Skeletal muscle tissue (tissue), 4 donors: ENCODE results near the gene DEPDC1B. TPM values are rescaled to one million over a fixed set of nuclear protein-coding genes. Genes with fewer than 3 reads are reported as not detected.
A peak's percentile ranks its signal among the peaks of the same experiment; 100 is the strongest.
"Not testable (repeated sequence)": the region's sequence is repeated elsewhere in the genome, so short reads cannot be mapped to it uniquely, and the experiment has no call there.

Experiments
- H3K27ac ChIP-seq: one replicate; pipeline ENCODE4 v1.7.0; 2013; ENCODE audit warnings: mild to moderate bottlenecking, low read depth, low read length, inconsistent platforms
- H3K27me3 ChIP-seq, 3 donors: one replicate each; pipeline ENCODE4 v1.7.0; 2013; ENCODE audit warnings: low read length in 3 of 3; ENCODE audit not compliant: control insufficient read depth in 3 of 3, insufficient read depth in 3 of 3
- H3K36me3 ChIP-seq, 3 donors: one replicate each; pipeline ENCODE4 v1.7.0; 2013; ENCODE audit warnings: low read length in 3 of 3; ENCODE audit not compliant: control insufficient read depth in 3 of 3, insufficient read depth in 3 of 3
- H3K4me1 ChIP-seq, 3 donors: one replicate each; pipeline ENCODE4 v1.7.0; 2013; ENCODE audit warnings: low read length in 3 of 3, mild to moderate bottlenecking in 3 of 3; ENCODE audit not compliant: control insufficient read depth in 3 of 3, insufficient read depth in 3 of 3
- H3K4me3 ChIP-seq, 3 donors: one replicate each; pipeline ENCODE4 v1.7.0; 2013; ENCODE audit warnings: low read length in 3 of 3
- H3K9ac ChIP-seq, 3 donors: one replicate each; pipeline ENCODE4 v1.7.0; 2013; ENCODE audit warnings: low read length in 3 of 3, mild to moderate bottlenecking in 3 of 3, moderate library complexity in 2 of 3, low read depth in 1 of 3
- H3K9me3 ChIP-seq, 3 donors: one replicate each; pipeline ENCODE4 v1.7.0; 2013; ENCODE audit warnings: low read length in 3 of 3; ENCODE audit not compliant: control insufficient read depth in 3 of 3
- total RNA-seq: library from RNA; depleted of rRNA; stranded (reverse); fragments of >200 nt; gene quantifications from one replicate; pipeline ENCODE4 v1.2.3, GENCODE V29; 2014
- donor health status: Osteomylitis.

The DEPDC1B gene
- total RNA-seq, 1 donor from 2014 or later: 3.1 TPM

- Histone ChIP-seq H3K9me3 (peaks cover 0 to 4% (median 0%) of the 10 kb centered on the region in 3 donors), H3K27me3 (no peaks in the 10 kb centered on the region), H3K36me3 (no peaks in the 10 kb centered on the region), H3K4me1 (no peaks in the 10 kb centered on the region), H3K27ac (no peak overlapping the region), H3K4me3 (no peak overlapping the region), H3K9ac (no peak overlapping the region)
Measured at GRCh38 chr5:60632153-60632552, 67.8 kb downstream of the DEPDC1B start.

GRCh38 chr5:60630836-60631235, 69.1 kb downstream of the DEPDC1B start:
- Histone ChIP-seq H3K27me3 (no peaks in the 10 kb centered on the region), H3K9me3 (peaks cover 0 to 4% (median 0%) of the 10 kb centered on the region in 3 donors), H3K4me3 (no peak overlapping the region), H3K27ac (no peak overlapping the region), H3K9ac (no peak overlapping the region), H3K36me3 (no peaks in the 10 kb centered on the region), H3K4me1 (no peaks in the 10 kb centered on the region)

GRCh38 chr5:60630179-60630578, 69.8 kb downstream of the DEPDC1B start:
- Histone ChIP-seq H3K9me3 (peaks cover 0 to 4% (median 0%) of the 10 kb centered on the region in 3 donors), H3K27ac (no peak overlapping the region), H3K9ac (no peak overlapping the region), H3K4me1 (no peaks in the 10 kb centered on the region), H3K27me3 (no peaks in the 10 kb centered on the region), H3K4me3 (no peak overlapping the region), H3K36me3 (no peaks in the 10 kb centered on the region)

- H3K9ac ChIP-seq, H3K4me1 ChIP-seq, H3K36me3 ChIP-seq, H3K9me3 ChIP-seq, H3K27ac ChIP-seq, H3K27me3 ChIP-seq, H3K4me3 ChIP-seq: not testable (repeated sequence)
Measured at GRCh38 chr5:60624875-60625274, 75.1 kb downstream of the DEPDC1B start.

GRCh38 chr5:60620752-60621151, 79.2 kb downstream of the DEPDC1B start:
- H3K36me3 ChIP-seq, H3K9ac ChIP-seq, H3K9me3 ChIP-seq, H3K4me1 ChIP-seq, H3K27me3 ChIP-seq, H3K27ac ChIP-seq, H3K4me3 ChIP-seq: not testable (repeated sequence)

GRCh38 chr5:60613826-60614225, 86.1 kb downstream of the DEPDC1B start:
- H3K27ac ChIP-seq: no peak overlapping the region
- H3K36me3 ChIP-seq: no peaks in the 10 kb centered on the region
- H3K9ac ChIP-seq: no peak overlapping the region
- H3K27me3 ChIP-seq: no peaks in the 10 kb centered on the region
- no peaks in the 10 kb centered on the region for H3K4me1 ChIP-seq
- H3K4me3 ChIP-seq: no peak overlapping the region
- H3K9me3 ChIP-seq: no peaks in the 10 kb centered on the region

- Histone ChIP-seq H3K4me1 (no peaks in the 10 kb centered on the region), H3K9ac (no peak overlapping the region), H3K9me3 (no peaks in the 10 kb centered on the region), H3K27me3 (no peaks in the 10 kb centered on the region), H3K4me3 (no peak overlapping the region), H3K27ac (no peak overlapping the region), H3K36me3 (no peaks in the 10 kb centered on the region)
Measured at GRCh38 chr5:60611099-60611740, 88.7 kb downstream of the DEPDC1B start.

- Histone ChIP-seq H3K4me3 (no peak overlapping the region), H3K9ac (no peak overlapping the region), H3K4me1 (no peaks in the 10 kb centered on the region), H3K27me3 (no peaks in the 10 kb centered on the region), H3K36me3 (no peaks in the 10 kb centered on the region), H3K27ac (no peak overlapping the region), H3K9me3 (no peaks in the 10 kb centered on the region)
Measured at GRCh38 chr5:60604771-60605170, 95.2 kb downstream of the DEPDC1B start.

GRCh38 chr5:60598424-60598823, 101.5 kb downstream of the DEPDC1B start:
- no peaks in the 10 kb centered on the region for H3K36me3 ChIP-seq
- no peak overlapping the region for H3K27ac ChIP-seq
- no peaks in the 10 kb centered on the region for H3K4me1 ChIP-seq
- H3K4me3 ChIP-seq: no peak overlapping the region
- no peaks in the 10 kb centered on the region for H3K27me3 ChIP-seq
- no peaks in the 10 kb centered on the region for H3K9me3 ChIP-seq
- peak overlapping the region in 1 of 3 donors; percentile 14 for H3K9ac ChIP-seq

GRCh38 chr5:60597572-60598320, 102.2 kb downstream of the DEPDC1B start:
- Histone ChIP-seq H3K4me3 (no peak overlapping the region), H3K27ac (no peak overlapping the region), H3K9ac (no peak overlapping the region), H3K27me3 (no peaks in the 10 kb centered on the region), H3K36me3 (no peaks in the 10 kb centered on the region), H3K9me3 (no peaks in the 10 kb centered on the region), H3K4me1 (no peaks in the 10 kb centered on the region)
